Measurements from ENCODE around the gene PLA2G4E.

GRCh38 chr15:41955807-41956525 is 64.9 kb downstream of the PLA2G4E start:
- TF ChIP-seq CTCF (conservative IDR thresholded peaks at IDR 0.05; ENCODE audit: low read depth, low read length) (no peak), EZH2 (IDR thresholded peaks at IDR 0.05; ENCODE audit: borderline replicate concordance, low read depth, low read length, poor library complexity, severe bottlenecking) (no peak)
